ENCODE data around the gene CHST4. TPM values are rescaled to one million over a fixed set of nuclear protein-coding genes. Genes with fewer than 3 reads are reported as not detected.

Gene CHST4
- total and polyA plus RNA-seq, 9 of the 15 experiments (the other 6 are each of a cell fraction or from before 2014, with no cell fraction given) = 0.07 TPM; not detected in 8

GRCh38 chr16:71557954-71558582 lies 31.8 kb downstream of the CHST4 start:
- POLR2A ChIA-PET = no interaction called here
- FAIRE-seq = no peak

More at GRCh38 chr16:71557954-71558582, 31.8 kb downstream of the CHST4 start:
- 0% methylated on average over 3 of the region's 3 CpGs for WGBS (ENCODE audit: insufficient coverage, low coverage, missing lambda C conversion rate)
- intact Hi-C loops (cut with micrococcal nuclease) (no loop called here), in situ Hi-C loops (cut with MboI) (no loop called here)
- no peaks in the 10 kb centered on the region for H3K9me3 ChIP-seq (replicated peaks; ENCODE audit: control insufficient read depth, insufficient read depth, low read depth, low read length)
- no peak for ATAC-seq
- H4K20me1 ChIP-seq (replicated peaks; ENCODE audit: control insufficient read depth, insufficient read depth, low read length) = no peaks in the 10 kb centered on the region
- H2AFZ ChIP-seq (ENCODE audit: low read depth, low read length) = no peak overlapping the region
- TF ChIP-seq TBL1XR1 (IDR thresholded peaks at IDR 0.05; ENCODE audit: low read length in 2 of 2) (no peak), KDM5B (IDR thresholded peaks at IDR 0.05; ENCODE audit: insufficient replicate concordance, low read depth, low read length) (no peak), ZZZ3 (IDR thresholded peaks at IDR 0.05) (no peak), AFF4 (CRISPR knock-in tag; IDR thresholded peaks at IDR 0.05) (no peak), CBX8 (IDR thresholded peaks at IDR 0.05; ENCODE audit: borderline replicate concordance, extremely low read depth, low read depth, low read length, poor library complexity, severe bottlenecking) (no peak), ZC3H8 (IDR thresholded peaks at IDR 0.05) (no peak), HES1 (IDR thresholded peaks at IDR 0.05; ENCODE audit: low read depth) (no peak)
- TF ChIP-seq, protein P1, sequence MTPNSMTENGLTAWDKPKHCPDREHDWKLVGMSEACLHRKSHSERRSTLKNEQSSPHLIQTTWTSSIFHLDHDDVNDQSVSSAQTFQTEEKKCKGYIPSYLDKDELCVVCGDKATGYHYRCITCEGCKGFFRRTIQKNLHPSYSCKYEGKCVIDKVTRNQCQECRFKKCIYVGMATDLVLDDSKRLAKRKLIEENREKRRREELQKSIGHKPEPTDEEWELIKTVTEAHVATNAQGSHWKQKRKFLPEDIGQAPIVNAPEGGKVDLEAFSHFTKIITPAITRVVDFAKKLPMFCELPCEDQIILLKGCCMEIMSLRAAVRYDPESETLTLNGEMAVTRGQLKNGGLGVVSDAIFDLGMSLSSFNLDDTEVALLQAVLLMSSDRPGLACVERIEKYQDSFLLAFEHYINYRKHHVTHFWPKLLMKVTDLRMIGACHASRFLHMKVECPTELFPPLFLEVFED (CRISPR knock-in tag; conservative IDR thresholded peaks at IDR 0.05) = no peak
- CTCF ChIA-PET (ENCODE audit: low intra/inter-chr PET ratio) = no interaction called here
- no peaks in the 10 kb centered on the region for H3K79me2 ChIP-seq (ENCODE audit: control insufficient read depth, insufficient read depth, low read length)
- H3K4me2 ChIP-seq (ENCODE audit: insufficient read depth, low read length) = no peak overlapping the region
- H3K4me3 ChIP-seq = no peak overlapping the region
- H3K9ac ChIP-seq (ENCODE audit: insufficient read depth in 1 of 2, low read depth in 2 of 2, low read length in 2 of 2) = no peak overlapping the region
- no peak overlapping the region for H3K27ac ChIP-seq (ENCODE audit: extremely low read depth, low read depth, low read length)
- BruUV-seq (replicated peaks) = no TSS peak
- H3K4me1 ChIP-seq (replicated peaks in 1 of 2; ENCODE audit: control insufficient read depth in 2 of 2, insufficient read depth in 2 of 2, low read length in 2 of 2) = no peaks in the 10 kb centered on the region
- no peaks in the 10 kb centered on the region for H3K36me3 ChIP-seq (ENCODE audit: control insufficient read depth, insufficient read depth, low read length)
- no peaks in the 10 kb centered on the region for H3K9me1 ChIP-seq (ENCODE audit: control insufficient read depth, insufficient read depth, low read length)
- no peak for DNase-seq (ENCODE audit: extremely low read depth in 1 of 4, low spot score in 3 of 4)
- peaks cover 4 to 10% of the 10 kb centered on the region in 2 experiments; a peak in 2 of 5 replicates for H3K27me3 ChIP-seq (ENCODE audit: control insufficient read depth in 2 of 2, insufficient read depth in 2 of 2, low read length in 2 of 2)

All from K562 (cell line).